Suprapubic skin (tissue), 4 donors: ENCODE data around the gene MEOX2. TPM values are rescaled to one million over a fixed set of nuclear protein-coding genes. Genes with fewer than 3 reads are reported as not detected.

Source experiments
- DNase-seq, 2 donors: peaks; one replicate each; pipeline ENCODE4 v3.0.0-alpha.2; 2019; ENCODE audit warnings: low spot score in 2 of 2
- H3K27ac ChIP-seq: fragments of 200-600 bp; sonication (generic); one replicate; pipeline ENCODE4 v1.5.1; 2019
- H3K27me3 ChIP-seq: fragments of 200-600 bp; sonication (generic); one replicate; pipeline ENCODE4 v1.5.1; 2019
- H3K36me3 ChIP-seq: fragments of 200-600 bp; sonication (generic); one replicate; pipeline ENCODE4 v1.5.1; 2019
- H3K4me1 ChIP-seq: fragments of 200-600 bp; sonication (generic); one replicate; pipeline ENCODE4 v1.5.1; 2019
- H3K4me3 ChIP-seq: fragments of 200-600 bp; sonication (generic); one replicate; pipeline ENCODE4 v1.5.1; 2019; ENCODE audit warnings: mild to moderate bottlenecking
- H3K9me3 ChIP-seq: fragments of 200-600 bp; sonication (generic); one replicate; pipeline ENCODE4 v1.5.1; 2019
- CTCF ChIP-seq, 2 donors: fragments of 200-600 bp in 1 of 2; fragments of 450-650 bp in 1 of 2; sonication (generic) in 1 of 2; IDR thresholded peaks; one replicate each; pipeline ENCODE4 v1.5.1; 2016 to 2019; ENCODE audit warnings: antibody characterized with exemption in 2 of 2, mild to moderate bottlenecking in 1 of 2, moderate library complexity in 1 of 2
- EP300 ChIP-seq: sonication (generic); formaldehyde crosslinking; IDR thresholded peaks from one replicate; pipeline ENCODE4 v1.6.1; 2017; ENCODE audit warnings: antibody characterized with exemption
- POLR2A ChIP-seq, 2 donors: fragments of 450-650 bp; IDR thresholded peaks; one replicate each; pipeline ENCODE4 v1.6.1; 2017; ENCODE audit warnings: antibody characterized with exemption in 2 of 2, mild to moderate bottlenecking in 2 of 2, moderate library complexity in 2 of 2
- POLR2AphosphoS5 ChIP-seq, 3 donors: sonication (generic); formaldehyde crosslinking; IDR thresholded peaks; one replicate each; pipeline ENCODE4 v1.6.1; 2017; ENCODE audit warnings: antibody characterized with exemption in 3 of 3
- WGBS: methylation state at CpG from one replicate; pipeline ENCODE4 v1.1.5; 2018; 5-methylcytosine and 5-hydroxymethylcytosine counted together
- total RNA-seq, 4 donors: library from RNA; depleted of rRNA; stranded (reverse); fragments of >200 nt; gene quantifications; one replicate each; pipeline ENCODE4 v1.1.0, GENCODE V29; 2016

MEOX2 gene
- total RNA-seq, 4 donors from 2014 or later: 1.0 to 8.9 (median 3.0) TPM

- TF ChIP-seq EP300 (no peak), POLR2A (IDR thresholded peaks at IDR 0.05) (no peak), POLR2AphosphoS5 (IDR thresholded peaks at IDR 0.05) (no peak), CTCF (IDR thresholded peaks at IDR 0.05) (no peak)
- WGBS: 93% methylated on average over 2 of the region's 2 CpGs
- DNase-seq: no peak
Measured at GRCh38 chr7:15577600-15577999, 108.9 kb downstream of the MEOX2 start.

GRCh38 chr7:15571301-15571878, 115.1 kb downstream of the MEOX2 start:
- DNase-seq: no peak
- H3K27ac ChIP-seq: no peak overlapping the region
- no peaks in the 10 kb centered on the region for H3K4me1 ChIP-seq
- 40% methylated on average over 3 of the region's 3 CpGs for WGBS
- no peaks in the 10 kb centered on the region for H3K9me3 ChIP-seq
- H3K4me3 ChIP-seq: no peak overlapping the region
- TF ChIP-seq POLR2AphosphoS5 (IDR thresholded peaks at IDR 0.05) (no peak), POLR2A (IDR thresholded peaks at IDR 0.05) (no peak), CTCF (IDR thresholded peaks at IDR 0.05) (no peak), EP300 (no peak)
- H3K27me3 ChIP-seq: no peaks in the 10 kb centered on the region
- H3K36me3 ChIP-seq: no peaks in the 10 kb centered on the region

More at GRCh38 chr7:15577600-15577999, 108.9 kb downstream of the MEOX2 start:
- H3K4me3 ChIP-seq: no peak overlapping the region
- H3K4me1 ChIP-seq: no peaks in the 10 kb centered on the region
- H3K27me3 ChIP-seq: no peaks in the 10 kb centered on the region
- H3K9me3 ChIP-seq: no peaks in the 10 kb centered on the region
- H3K36me3 ChIP-seq: no peaks in the 10 kb centered on the region
- no peak overlapping the region for H3K27ac ChIP-seq

- no peaks in the 10 kb centered on the region for H3K9me3 ChIP-seq
- no peaks in the 10 kb centered on the region for H3K36me3 ChIP-seq
- no peaks in the 10 kb centered on the region for H3K27me3 ChIP-seq
- TF ChIP-seq EP300 (no peak), CTCF (IDR thresholded peaks at IDR 0.05) (no peak), POLR2A (IDR thresholded peaks at IDR 0.05) (no peak), POLR2AphosphoS5 (IDR thresholded peaks at IDR 0.05) (no peak)
- H3K4me1 ChIP-seq: no peaks in the 10 kb centered on the region
- H3K4me3 ChIP-seq: no peak overlapping the region
- DNase-seq: no peak
- no peak overlapping the region for H3K27ac ChIP-seq
- WGBS: 38% methylated on average over 2 of the region's 2 CpGs
Measured at GRCh38 chr7:15567652-15568051, 118.8 kb downstream of the MEOX2 start.

GRCh38 chr7:15567036-15567435, 119.4 kb downstream of the MEOX2 start:
- 31% methylated on average over 3 of the region's 3 CpGs for WGBS
- TF ChIP-seq POLR2AphosphoS5 (IDR thresholded peaks at IDR 0.05): no peak
- TF ChIP-seq EP300: no peak
- TF ChIP-seq CTCF (IDR thresholded peaks at IDR 0.05): no peak
- DNase-seq: no peak
- Histone ChIP-seq H3K4me1 (peaks cover 1% of the 10 kb centered on the region), H3K27ac (no peak overlapping the region), H3K9me3 (no peaks in the 10 kb centered on the region), H3K27me3 (no peaks in the 10 kb centered on the region), H3K36me3 (no peaks in the 10 kb centered on the region), H3K4me3 (no peak overlapping the region)

- no peak for DNase-seq
- 86% methylated on average over 5 of the region's 5 CpGs for WGBS
- TF ChIP-seq EP300 (no peak), POLR2AphosphoS5 (IDR thresholded peaks at IDR 0.05) (no peak), POLR2A (IDR thresholded peaks at IDR 0.05) (no peak), CTCF (IDR thresholded peaks at IDR 0.05) (no peak)
- Histone ChIP-seq H3K9me3 (no peaks in the 10 kb centered on the region), H3K36me3 (no peaks in the 10 kb centered on the region), H3K4me3 (no peak overlapping the region), H3K27ac (no peak overlapping the region), H3K27me3 (no peaks in the 10 kb centered on the region), H3K4me1 (peaks cover 5% of the 10 kb centered on the region)
Measured at GRCh38 chr7:15566476-15566875, 120.0 kb downstream of the MEOX2 start.
